ENCODE measurements around the gene GRK4.
"Not testable (repeated sequence)": the region's sequence is repeated elsewhere in the genome, so short reads cannot be mapped to it uniquely, and the experiment has no call there.

GRK4 gene

DNA sequence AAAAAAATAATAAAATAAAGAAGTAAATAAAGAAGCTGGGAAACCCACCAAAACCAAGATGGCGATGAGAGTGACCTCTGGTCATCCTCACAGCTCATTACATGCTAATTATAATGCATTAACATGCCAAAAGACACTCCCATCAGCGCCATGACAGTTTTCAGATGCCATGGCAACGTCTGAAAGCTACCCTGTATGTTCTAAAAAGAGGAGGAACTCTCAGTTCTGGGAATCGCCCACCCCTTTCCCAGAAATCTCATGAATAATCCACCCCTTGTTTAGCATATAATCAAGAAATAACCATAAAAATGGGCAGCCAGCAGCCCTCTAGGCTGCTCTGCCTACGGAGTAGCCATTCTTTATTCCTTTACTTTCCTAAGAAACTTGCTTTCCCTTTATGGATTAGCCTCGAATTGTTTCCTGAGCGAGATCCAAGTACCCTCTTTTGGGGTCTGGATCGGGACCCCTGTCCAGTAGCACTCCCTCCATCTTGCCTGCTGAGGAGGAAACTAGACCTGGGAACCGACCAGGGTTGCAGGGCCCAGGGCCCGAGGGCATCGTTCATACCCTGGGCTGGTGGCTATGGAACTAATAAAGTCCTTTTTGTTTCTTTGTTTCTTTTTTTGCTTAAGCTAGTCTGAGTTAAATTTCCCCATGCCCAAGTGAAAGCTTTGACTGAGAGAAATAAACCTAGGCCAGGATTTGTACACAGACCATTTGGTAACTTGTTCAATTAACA lies 80.1 kb downstream of the GRK4 start:
- DNase-seq = no peak

DNA sequence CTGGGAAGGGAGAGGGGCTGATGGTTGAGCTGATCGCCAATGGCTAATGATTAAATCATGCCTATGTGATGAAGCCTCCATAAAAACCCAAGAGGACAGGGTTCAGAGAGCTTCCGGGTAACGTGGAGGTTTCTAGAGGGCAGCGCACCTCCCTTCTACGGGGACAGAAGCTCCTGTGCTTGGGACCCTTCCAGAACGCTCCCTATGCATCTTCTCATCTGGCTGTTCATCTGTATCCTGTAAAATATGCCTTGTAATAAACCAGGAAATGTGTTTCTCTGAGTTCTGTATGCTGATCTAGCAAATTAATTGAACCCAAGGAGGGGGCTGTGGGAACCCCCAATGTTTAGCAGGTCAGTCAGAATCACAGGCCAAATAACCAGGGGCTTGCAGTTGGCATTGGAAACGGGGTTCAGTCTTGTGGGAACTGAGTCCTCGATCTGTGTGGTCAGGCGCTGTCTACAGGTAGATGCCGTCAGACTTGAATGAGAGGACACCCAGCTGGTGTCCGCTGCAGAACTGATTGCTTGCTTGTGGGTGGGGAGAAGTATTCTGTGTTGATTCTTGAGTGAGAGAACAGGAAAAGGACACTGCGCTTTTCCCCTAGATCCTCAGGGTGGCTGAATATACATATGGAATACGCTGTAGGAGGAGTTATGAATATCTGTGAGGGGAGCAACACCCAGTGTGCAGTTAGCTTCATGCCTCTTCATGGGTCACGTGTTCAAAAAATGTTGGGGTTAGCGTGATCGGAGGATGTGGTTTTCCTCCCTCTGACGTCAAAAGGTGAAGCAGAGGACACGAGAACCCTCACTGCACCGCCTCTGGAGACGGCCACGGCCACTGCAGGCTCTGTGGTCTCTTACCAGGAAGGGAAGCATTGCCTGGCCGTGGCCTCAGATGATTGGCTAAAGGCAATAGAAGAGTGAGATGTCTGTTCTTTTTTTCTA lies 81.8 kb downstream of the GRK4 start:
- no peak for DNase-seq

DNA sequence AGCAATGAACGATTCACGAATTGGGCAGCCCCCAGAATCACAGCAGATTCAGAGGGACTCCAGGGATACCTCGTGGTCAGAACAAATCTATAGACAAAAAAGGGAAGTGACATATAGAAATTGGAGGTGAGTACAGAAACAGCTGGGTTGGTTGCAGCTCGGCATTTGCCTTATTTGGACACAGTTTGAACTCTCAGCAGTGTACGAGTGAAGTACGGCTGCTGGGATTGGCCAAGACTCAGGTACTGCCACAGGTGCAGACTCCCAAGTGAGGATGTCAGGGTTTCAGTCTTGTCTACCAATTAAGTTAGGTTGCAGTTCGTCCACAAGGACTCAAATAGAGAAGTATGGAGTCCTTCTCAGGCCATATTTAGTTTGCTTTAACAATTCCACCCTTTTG lies 82.8 kb downstream of the GRK4 start:
- no peak for DNase-seq

DNA sequence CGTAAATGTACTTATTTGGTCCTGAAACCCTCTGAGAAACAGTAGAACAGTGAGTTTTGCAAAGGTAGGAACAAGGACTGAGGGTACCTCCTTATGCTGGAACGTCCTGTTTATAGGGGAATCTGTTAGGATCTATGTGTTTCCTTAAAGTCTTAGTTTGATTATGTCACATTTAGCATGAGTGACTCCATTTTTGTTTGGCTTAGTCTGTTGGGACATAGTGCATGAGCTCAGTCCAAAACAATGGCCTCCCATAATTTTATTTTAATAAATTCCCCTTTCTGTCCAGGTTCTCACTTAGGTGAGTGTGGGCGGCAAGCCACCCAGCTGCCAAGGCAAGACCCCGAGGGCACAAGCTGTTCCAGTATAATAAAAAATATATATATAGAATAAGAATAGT lies 83.3 kb downstream of the GRK4 start:
- DNase-seq = no peak

DNA sequence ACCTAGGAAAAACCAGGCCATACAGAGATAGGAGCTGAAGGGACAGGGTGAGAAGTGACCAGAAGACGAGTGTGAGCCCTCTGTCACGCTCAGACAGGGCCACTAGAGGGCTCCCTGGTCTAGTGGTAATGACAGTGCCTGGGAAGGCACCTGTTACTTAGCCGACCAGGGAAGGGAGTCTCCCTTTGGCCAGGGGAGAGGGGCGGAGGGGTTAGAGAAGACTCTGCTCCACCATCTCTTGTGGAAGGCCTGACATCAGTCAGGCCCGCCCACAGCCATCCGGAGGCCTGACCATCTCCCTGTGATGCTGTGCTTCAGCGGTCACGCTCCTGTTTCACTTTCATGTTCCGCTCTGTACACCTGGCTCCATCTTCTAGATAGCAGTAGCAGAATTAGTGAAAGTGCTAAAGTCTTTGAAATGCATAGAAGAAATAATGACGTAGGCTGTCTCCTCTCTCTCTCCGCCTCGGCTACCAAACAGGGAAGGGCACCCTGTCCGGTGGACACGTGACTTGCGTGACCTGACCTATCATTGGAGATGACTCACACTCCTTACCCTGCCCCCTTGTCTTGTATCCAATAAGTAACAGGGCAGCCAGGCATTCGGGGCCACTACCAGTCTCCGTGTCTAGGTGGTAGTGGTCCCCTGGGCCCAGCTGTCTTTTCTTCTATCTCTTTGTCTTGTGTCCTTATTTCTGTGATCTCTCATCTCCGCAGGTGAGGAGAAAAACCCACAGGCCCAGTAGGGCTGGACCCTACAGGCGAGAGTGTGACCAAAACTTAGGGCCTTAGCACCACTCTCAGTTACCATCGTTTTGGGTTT lies 84.3 kb downstream of the GRK4 start:
- peak; percentile 38 to 49 for DNase-seq

DNA sequence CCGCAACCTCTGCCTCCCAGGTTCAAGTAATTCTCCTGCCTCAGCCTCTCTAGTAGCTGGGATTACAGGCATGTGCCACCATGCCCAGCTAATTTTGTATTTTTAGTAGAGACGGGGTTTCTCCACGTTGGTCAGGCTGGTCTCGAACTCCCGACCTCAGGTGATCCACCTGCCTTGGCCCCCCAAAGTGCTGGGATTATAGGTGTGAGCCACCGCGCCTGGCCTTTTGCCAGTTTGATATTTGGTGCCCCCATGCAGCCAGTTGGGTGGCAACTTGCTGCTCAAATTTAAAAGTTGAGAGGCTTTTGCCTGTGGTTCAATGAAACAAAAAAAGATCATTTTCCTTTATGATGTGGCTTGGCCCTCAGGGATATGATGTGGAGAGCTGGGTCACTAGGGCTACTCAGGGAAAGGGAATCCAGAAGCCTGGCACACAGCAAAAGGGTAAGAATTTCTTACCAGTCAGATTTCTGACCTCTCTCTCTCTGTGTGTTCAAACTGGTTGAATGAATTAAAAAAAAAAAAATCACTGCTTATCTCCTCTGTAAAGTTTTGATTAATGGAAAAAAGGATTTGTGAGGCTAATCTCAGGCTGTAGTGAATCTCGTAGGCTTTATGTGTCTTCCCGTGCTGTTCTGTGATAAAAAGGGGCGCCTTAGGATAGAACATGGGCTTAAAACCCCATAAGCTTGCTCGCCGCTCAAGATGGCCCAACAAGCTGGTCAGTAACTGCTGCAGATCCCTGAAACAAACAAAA lies 87.9 kb downstream of the GRK4 start:
- DNase-seq = not testable (repeated sequence)

DNA sequence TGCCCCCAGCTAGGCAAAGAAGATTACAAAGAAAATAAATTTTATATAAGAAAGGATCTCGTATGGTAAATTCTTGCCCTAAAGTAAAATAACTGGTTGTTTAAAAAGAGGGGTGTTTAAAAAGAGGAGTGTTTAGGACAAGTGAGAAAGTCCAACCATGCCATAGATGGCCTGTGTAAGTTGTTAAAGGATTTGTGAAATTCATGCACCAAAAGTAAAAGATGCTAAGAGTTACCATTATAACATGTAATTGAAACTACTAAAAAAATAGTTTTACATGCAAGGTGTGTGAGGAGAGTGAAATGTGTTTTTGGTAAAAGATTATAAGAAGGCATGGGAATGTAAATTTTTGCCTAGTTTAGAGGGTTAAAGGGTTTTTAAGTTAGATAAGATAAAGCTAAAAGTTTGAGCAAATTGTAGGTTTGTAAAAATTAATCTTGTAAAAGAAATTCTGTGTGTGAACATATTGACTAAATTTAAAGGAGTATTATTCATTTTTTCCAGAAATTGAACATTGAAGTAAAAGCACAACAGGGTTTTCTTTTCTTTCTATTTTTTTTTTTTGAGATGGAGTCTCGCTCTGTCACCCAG lies 90.9 kb downstream of the GRK4 start:
- DNase-seq = no peak

DNA sequence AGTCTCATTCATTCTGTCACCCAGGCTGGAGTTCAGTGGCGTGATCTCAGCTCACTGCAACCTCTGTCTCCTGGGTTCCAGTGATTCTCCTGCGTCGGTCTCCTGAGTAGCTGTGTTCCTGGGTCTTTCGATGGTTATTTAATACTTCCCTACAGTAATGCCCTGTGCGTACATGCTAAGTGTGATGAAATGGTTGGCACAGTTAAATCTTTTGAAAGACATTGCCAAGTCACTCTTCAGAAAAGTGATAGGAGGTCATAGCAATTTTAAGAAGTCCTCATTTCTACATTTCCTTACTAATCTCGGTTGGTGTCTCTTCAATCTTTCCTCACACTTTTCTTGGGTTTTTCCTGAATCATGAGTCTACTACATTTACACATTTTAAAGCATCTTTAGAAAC lies 96.6 kb downstream of the GRK4 start:
- DNase-seq = no peak

DNA sequence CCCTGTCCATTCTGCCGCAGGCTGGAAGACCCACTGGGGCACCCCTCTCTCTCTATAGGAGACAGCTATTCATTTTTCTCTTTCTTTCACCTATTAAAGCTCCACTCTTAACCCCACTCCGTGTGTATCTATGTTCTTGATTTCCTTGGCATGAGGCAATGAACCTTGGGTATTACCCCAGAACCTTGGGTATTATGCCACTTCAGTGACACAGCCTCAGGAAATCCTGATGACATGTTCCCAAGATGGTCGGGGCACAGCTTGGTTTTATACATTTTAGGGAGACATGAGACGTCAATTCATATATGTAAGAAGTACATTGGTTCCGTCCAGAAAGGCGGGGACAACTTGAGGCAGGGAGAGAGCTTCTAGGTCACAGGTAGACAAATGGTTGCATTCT lies 97.6 kb downstream of the GRK4 start:
- DNase-seq = no peak

DNA sequence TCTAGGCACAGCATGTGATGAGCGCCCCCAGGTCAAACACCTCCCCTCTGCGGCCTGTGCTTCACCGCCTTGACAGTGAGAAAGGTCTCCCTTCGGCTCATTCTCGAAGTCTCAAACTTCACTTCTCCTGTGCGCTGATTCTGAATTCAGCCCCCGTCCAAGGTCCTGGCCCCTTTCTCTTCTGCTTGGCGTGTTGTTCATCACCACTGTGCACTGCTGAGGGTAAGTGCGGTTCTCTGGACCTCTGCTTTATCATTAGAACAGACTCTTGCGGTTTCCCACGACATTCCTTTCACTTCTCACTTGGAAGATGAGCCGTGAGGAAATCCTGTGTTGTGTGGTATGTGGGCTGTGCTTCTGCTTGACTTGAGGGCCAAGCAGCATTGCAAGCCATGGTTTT lies 99.1 kb downstream of the GRK4 start:
- no peak for DNase-seq

DNA sequence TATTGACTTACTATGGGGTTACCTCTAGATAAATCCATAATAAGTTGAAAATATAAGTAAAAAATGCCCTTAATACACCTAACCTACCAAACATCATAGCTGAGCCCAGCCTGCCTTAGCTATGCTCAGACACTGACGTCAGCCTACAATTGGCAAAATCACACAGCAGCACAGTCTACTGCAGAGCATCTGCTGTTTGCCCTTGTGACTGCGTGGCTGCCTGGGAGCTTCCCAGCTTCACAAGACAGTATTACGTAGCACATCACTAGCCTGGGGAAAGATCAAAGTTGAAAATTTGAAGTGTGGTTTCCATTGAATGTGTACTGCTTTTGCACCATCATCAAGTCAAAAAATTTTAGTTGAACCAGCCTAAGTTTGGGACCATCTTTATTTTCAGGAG lies 102.2 kb downstream of the GRK4 start:
- DNase-seq = no peak

DNA sequence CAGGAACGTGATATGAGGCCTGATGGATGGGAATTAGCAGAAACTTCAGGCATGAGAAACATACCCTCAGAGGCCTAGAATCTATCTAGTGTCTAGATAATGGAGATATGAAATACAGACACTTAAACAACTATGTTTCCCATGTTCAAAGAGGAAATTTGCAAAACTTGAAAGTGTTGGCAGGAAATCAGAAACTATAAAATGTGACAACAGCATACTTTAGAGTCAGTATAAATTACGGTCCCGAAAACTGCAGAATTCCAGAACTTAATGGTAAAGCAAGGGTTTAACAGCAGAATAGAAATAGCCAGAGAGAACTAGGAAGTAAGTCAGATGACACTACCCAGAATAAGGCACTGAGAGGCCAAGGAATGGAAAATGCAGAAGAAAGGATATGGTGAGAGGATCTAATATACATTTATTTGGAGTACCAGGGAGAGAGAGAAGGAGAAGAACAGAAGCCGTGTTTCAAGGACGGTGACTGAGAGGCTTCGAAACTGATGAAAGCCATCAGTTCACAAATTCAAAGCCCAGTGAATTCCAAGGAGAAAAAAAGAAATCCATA lies 103.5 kb downstream of the GRK4 start:
- DNase-seq = no peak

DNA sequence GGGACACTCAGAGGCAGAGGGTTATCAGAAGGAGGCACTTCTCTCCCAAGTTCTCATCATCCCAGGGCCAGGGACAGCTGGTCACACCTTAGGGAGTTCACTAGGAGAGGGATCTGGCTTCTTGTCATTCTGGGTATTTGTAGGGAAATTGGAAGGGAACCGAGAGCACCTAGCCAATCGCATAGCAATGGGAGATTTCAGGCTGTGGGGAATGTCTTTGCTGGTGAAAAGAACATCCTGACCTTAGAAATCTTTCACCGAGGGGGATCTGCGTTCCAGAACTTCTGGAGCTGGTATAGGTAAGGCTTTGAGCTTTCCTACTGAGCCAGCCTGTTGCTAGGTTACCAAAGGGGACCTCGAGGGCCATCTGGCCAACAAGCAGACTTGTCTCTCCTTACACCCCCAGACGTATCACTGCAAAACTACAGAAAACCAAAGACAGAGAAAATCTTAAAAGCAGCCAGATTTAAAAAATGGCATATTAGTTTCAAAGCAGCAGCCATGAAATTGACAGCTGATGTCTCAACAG lies 104.2 kb downstream of the GRK4 start:
- DNase-seq = no peak

DNA sequence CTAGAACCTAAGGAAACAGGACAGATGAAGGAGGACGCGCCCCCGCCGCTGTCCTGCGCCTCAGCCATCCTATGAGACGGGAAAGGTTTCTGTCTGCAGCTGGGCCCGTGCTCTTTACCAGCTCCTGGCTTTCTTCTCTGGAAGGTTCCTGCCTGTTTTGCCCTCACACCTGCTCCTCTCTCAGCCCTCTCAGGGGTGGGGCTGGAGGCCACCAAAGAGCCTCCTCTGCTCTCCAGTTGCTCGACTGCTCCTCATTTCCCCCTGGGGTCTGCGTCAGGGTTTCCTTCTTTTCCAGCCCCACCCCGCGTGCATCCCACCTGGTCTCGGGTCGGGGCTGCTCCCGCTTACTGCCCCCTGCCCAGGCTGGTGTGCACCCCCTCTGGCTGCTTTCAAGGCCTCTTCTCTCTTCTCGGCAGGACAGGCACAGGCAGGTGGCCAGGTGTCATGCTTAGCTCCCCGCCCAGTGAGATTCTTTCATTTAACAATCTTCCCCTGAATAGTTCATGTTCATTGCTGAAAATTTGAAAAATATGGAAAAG lies 106.4 kb downstream of the GRK4 start:
- no peak for DNase-seq

DNA sequence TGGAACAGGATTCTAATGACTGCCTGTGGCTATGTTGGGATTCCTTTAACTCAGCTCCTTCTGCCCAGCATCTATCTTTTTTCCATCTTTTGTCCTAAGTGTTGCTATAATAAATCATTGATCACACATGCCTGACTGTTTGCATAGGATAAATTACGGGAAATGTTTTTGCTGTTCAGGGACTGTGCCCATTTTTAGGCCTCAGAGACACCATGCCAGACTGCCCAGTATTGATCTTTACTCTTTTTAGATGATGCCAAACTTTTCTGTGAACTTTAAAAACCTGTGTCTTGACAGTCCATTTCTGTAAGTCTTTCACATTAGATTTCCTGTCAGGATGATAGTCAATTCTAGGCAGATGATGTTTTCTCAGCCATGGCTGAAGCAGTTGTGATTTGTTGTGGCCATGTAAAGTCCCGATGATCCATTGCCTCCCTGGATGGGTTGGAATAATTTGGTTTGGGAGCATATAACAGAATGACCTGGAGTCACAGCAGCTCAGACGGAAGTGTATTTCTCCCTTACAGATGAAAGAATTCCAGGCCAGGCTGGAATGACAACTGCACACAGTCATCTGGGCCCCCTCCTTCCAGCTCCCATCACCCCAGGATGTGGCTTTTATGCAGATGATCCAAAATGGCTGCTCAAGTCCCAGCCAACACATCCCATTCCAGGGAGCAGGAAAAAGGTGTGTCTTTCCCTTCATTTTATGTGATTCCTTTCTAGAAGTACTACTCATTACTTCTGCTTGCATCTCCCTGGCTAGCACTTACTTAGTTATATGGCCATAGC lies 107.5 kb downstream of the GRK4 start:
- no peak for DNase-seq

DNA sequence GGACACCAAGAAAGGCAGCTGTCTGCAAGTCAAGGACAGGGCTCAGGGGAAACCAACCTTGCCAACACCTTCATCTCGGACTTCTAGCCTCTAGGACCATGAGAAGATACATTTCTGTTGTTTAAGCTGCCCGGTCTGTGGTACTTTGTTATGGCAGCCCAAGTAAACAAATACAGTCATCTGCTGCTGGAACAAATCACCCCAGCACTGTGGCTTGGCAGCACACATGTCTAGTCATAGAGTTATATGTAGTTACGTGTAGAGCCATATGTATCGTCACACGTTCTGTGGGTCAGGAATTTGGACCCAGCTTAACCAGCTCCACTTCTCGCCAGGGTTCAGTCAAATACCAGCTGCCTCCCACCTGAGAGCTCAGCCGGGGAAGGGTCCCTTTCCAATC lies 108.4 kb downstream of the GRK4 start:
- no peak for DNase-seq

DNA sequence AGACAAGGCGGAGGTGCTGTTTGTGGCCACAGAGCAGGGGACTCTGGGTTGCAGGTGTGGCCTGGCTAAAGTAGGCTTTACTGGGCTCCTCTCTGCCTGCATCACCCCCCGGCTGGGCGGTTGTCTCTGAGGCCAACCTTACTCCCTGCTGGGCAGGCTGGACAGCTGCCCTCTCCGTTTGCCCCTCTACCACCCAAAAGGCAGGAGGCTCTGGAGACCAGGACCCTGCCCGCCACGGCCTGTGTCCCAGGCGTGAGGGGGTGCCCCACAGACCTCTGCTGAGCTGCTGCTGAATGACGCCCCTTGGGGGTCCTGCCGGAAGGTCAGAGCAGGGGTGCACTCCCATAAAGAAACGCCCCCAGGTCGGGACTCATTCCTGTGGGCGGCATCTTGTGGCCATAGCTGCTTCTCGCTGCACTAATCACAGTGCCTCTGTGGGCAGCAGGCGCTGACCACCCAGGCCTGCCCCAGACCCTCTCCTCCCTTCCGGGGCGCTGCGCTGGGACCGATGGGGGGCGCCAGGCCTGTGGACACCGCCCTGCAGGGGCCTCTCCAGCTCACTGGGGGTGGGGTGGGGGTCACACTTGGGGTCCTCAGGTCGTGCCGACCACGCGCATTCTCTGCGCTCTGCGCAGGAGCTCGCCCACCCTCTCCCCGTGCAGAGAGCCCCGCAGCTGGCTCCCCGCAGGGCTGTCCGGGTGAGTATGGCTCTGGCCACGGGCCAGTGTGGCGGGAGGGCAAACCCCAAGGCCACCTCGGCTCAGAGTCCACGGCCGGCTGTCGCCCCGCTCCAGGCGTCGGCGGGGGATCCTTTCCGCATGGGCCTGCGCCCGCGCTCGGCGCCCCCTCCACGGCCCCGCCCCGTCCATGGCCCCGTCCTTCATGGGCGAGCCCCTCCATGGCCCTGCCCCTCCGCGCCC lies 110.0 kb downstream of the GRK4 start:
- DNase-seq = no peak

DNA sequence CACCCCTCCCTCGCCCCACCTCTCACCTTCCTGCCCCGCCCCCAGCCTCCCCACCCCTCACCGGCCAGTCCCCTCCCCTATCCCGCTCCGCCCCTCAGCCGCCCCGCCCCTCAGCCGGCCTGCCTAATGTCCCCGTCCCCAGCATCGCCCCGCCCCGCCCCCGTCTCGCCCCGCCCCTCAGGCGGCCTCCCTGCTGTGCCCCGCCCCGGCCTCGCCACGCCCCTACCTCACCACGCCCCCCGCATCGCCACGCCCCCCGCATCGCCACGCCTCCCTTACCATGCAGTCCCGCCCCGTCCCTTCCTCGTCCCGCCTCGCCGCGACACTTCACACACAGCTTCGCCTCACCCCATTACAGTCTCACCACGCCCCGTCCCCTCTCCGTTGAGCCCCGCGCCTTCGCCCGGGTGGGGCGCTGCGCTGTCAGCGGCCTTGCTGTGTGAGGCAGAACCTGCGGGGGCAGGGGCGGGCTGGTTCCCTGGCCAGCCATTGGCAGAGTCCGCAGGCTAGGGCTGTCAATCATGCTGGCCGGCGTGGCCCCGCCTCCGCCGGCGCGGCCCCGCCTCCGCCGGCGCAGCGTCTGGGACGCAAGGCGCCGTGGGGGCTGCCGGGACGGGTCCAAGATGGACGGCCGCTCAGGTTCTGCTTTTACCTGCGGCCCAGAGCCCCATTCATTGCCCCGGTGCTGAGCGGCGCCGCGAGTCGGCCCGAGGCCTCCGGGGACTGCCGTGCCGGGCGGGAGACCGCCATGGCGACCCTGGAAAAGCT lies 110.9 kb downstream of the GRK4 start, which contains the start of the genes HTT and HTT-AS:
Gene HTT, plus strand, starts transcription at position 604 of the 768 bp plus-strand sequence. Its CDS starts 145 bp downstream, at position 749.
Gene HTT-AS, minus strand, starts transcription at position 461 of the 768 bp plus-strand sequence.
- peak; percentile 95 to 100 for DNase-seq
